Stomach (tissue), 4 donors: ENCODE results near the gene GULP1.

Source experiments
- EP300 ChIP-seq: sonication (generic); formaldehyde crosslinking; IDR thresholded peaks from one replicate; pipeline ENCODE4 v1.6.1; 2017; ENCODE audit warnings: antibody characterized with exemption
- POLR2A ChIP-seq, 4 donors: fragments of 450-650 bp; IDR thresholded peaks; one replicate each; pipeline ENCODE4 v1.6.1; 2016; ENCODE audit warnings: antibody characterized with exemption in 4 of 4, control low read depth in 2 of 4, mild to moderate bottlenecking in 1 of 4, moderate library complexity in 1 of 4
- TF ChIP-seq, protein P1 (sequence below), 7 experiments: fragments of 450-650 bp in 4 of 7; fragments of 200-600 bp in 3 of 7; sonication (generic) in 3 of 7; IDR thresholded peaks; one replicate each; pipeline ENCODE4 v1.5.1; 2016 to 2019; ENCODE audit warnings: antibody characterized with exemption in 7 of 7, control low read depth in 2 of 7, mild to moderate bottlenecking in 1 of 7

GRCh38 chr2:188435115-188435514 lies 143.4 kb downstream of the GULP1 start:
- TF ChIP-seq, protein P1, sequence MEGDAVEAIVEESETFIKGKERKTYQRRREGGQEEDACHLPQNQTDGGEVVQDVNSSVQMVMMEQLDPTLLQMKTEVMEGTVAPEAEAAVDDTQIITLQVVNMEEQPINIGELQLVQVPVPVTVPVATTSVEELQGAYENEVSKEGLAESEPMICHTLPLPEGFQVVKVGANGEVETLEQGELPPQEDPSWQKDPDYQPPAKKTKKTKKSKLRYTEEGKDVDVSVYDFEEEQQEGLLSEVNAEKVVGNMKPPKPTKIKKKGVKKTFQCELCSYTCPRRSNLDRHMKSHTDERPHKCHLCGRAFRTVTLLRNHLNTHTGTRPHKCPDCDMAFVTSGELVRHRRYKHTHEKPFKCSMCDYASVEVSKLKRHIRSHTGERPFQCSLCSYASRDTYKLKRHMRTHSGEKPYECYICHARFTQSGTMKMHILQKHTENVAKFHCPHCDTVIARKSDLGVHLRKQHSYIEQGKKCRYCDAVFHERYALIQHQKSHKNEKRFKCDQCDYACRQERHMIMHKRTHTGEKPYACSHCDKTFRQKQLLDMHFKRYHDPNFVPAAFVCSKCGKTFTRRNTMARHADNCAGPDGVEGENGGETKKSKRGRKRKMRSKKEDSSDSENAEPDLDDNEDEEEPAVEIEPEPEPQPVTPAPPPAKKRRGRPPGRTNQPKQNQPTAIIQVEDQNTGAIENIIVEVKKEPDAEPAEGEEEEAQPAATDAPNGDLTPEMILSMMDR (IDR thresholded peaks at IDR 0.05): no peak
- no peak for TF ChIP-seq POLR2A (IDR thresholded peaks at IDR 0.05)
- no peak for TF ChIP-seq EP300
